ENCODE measurements around the gene TNS2.

Gene TNS2

DNA sequence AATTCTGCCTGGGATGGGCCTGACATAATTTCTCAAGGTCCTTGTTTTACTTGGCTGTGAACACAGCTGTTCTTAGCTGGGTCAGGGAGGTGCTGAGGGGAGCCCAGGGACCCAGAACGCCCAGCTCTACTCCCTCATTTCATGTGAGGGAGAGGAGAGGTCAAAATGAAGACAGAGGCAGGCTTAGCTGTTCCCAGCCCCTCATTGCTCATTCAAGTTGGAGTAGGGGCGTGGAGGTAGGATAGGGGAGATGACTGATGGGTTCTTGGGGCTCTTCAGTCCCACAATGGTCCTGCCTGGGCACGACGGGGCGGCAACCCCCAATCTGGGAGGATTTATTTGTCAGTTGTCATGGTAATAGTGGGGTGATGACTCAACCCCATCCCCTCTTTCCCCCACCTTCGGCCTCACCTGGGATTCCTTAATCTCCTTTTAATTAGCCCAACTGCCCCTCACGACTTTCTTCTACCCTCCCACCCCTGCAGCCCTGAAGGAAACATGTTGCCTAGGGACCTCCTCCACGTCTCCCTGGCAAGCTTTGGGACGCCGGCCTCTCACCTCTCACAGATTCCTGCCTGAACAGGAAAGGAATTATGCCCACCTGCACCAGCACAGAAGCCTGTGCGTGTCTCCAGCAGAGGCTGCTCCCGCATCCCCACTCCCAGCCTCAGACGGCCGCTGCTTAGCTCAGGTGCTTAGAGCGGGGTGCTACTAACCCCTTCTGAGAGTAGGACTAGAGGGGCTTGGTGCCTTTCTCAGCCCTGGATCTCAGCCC lies 19.1 kb downstream of the TNS2 start:
- DNase-seq: no peak

DNA sequence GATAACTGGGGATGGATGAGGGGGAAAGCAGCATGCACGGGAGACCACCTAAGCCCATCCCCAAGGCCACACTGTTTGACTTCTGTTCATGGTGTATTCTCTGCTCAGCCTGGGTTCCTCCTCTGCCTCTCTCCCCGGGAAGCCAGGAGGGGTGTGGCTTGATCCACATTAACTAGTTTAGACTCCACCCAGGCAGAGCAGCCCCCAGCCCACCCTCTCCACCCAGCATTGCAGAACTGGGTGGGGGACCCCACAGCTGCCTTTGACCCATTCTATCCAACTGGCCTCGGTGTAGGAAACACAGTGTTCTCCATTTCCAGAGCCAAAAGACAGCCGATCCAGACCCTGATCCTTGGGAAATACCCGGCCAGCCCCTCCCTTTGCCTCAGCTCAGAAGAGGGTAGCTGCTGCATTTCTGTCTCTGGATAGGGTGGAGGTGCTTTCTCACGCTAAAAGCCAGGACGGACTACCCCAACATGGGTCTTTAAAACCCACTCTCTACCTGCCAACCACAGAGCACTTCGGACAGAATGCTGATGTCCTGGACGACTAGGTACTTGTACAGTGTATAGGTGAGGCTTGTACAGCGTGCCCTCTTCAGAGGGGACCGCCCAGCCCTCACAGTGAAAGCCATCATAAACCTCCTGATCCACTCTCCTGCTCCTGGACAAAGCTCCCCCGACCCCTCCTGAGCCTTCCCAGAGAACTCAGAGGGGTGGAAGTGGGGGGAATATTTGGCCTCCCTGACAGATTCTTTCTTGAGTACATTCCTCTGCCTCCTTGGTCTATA lies 20.0 kb downstream of the TNS2 start:
- DNase-seq: no peak

DNA sequence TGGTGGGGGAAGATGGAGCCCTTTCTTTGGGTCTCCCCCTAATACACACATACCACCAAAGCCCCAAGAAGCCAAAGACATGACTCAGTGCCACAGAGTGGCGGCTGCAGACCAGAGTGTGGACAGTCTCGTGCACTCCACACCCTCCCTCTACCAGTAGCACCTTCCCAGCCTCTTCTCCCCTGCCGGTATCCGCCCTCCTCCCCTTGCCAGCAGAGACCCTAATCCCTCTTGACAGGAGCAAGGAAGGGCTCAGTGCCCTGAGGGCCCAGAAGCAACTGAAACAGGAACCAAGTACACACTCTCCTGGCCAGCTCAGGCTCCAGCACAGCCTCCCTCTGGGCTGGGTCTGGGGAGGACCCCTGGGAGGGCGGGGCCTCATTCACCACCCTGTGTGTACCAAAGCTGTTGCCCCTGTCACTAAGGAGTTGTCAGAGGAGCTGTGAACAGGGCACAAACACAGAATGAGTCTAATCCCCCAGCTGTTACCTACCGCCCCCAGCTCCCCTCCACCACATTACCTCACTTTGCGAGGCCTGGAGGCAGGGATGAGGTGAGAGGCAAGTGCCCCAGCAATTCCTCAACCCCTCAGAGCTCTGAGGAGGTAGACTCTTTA lies 21.1 kb downstream of the TNS2 start:
- DNase-seq: no peak

DNA sequence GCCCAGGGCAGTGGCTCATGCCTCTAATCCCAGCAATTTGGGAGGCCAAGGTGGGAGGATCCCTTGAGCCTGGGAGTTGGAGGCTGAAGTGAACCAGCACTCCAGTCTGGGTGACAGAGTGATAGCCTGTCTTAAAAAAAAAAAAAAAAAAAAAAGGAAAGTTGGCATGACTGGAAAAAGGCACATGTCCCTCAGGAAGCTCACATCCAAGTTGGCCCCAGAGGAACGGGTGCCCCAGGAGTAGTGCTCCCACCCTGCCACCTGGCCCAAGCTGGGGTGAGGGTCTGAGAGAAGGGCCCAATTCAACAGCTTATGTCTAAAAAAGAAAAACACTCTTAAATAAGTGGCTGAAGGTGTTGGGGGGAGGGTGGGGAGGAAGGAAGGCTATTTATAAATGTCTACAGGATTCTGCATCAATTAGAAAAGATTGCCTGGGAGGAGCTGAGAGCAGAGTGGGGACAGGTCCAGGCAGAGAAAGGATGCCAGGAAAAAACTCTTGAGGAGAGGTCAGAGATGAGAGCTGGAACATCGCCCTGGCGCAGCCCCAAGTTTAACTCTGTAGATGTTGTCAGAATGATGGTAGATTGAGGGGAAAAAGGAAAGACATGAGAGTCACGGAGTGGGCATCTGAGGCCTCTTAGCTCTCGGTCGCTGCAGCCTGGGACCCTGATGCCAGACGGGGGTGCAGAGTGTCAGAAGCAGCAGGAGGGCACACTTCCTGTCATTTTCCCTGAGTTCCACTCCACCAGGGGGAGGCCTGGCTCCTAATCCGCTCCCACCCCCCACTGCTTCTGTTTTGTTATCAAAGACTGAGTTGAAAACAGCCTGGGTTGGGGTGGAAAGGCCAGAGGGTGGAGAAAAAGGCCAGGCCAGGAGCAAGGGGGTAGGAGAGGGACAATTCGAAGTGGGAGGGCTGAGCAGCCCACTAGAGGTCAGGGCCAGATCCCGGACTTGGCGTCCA lies 22.0 kb downstream of the TNS2 start:
- DNase-seq: no peak

DNA sequence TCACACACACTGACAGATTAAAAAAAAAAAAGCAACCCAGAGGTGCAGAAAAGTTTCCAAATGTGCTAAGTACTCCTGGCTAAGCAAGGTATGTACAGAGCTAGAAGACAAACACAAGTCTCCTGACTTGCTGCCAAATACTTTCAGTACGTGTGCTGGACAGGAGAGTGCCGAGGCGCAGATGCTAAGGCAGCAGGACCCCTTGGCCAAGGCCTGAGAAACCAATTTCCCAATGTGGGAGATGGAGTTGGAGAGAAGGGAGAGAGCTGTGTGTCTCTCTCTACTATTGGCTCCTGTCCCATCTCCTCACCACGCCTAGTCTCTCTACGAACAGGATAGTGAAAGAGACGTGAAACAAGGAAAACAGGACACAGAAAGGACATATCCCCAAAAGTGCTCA lies 24.0 kb downstream of the TNS2 start:
- DNase-seq: no peak

DNA sequence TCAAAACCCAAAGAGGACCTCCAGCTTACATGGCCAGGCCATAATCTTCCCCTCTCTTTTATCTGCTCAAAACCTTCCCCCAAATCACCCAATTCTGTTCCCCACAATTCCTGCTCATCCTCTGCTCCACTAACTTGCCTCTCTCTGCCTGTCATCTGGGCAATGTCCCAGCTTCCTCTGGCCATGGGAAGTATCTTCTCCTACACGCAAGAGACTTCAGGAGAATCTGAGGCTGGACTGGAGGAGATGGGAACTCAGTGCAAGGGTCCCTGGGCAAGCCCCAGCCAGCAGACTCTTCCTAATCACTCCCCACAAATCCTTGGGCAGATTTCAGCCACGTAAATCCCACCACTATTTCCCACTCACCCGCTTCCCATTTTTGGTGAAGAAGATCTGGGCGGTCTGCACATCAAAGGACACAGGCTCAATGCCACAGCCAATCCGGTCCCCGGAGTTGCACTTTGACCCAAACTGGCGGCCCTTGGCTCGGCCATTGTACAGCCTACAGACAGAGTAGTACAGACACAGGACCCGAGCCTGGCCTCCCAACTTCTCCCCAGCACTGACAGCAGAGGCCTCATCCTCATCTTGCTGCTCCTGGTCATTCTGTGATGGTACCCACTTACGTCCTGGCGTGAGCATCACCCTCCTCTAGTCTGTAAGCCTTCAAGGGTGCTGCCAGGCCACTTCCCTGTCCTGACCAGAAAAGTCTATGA lies 24.6 kb downstream of the TNS2 start:
- DNase-seq: no peak

DNA sequence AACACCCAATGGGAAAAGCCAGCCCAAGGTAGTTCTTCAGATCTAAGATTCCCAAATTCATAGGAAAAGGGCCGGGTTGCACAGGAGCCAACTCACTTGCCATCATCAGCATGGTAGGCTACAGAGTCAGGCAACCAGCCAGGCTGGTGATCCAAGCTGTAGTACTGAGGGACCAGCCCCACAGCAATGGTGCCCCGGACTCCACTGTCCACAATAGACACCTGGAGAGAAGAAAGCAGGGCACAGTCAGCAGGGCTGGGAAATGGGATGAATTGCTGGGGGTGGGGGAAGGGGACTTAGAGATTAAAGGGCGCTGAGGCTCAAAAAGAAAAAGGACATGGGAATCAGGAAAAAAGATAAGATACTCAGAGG lies 25.1 kb downstream of the TNS2 start:
- DNase-seq: no peak

DNA sequence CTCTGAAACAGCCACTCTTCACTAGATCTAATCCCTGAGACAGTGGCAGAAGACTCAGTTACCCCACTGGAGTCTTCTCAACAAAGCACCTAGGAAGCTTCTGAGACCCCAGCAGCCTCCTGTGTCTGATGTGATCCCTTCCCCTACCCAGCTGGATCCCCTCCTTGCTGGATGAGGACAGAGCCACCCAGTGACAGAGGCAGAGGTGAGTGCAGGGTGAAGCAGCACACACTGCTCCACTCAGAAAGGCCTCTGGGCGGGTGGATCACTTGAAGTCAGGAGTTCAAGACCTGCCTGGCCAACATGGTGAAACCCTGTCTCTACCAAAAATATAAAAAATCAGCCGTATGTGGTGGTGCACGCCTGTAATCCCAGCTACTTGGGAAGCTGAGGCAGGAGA lies 26.6 kb downstream of the TNS2 start:
- DNase-seq: no peak

DNA sequence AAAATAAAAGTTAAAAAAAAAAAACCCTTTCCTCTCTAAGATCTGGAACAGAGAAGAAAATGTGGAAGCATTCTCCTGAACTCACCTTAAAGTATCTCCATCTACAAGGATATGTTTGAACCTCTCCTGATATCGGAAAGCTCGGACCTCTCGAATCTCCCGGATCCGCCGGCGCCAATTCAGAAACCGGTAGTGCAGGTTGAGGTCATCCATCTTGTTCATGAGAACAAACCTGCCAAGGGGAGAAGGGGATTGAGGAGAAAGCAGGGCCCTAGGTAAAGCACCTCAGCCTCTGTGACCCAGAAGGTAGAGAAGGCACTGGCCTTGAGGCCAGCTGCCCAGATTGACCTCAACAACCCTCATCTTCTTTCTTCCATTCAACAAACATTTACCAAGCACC lies 27.2 kb downstream of the TNS2 start:
- DNase-seq: no peak

DNA sequence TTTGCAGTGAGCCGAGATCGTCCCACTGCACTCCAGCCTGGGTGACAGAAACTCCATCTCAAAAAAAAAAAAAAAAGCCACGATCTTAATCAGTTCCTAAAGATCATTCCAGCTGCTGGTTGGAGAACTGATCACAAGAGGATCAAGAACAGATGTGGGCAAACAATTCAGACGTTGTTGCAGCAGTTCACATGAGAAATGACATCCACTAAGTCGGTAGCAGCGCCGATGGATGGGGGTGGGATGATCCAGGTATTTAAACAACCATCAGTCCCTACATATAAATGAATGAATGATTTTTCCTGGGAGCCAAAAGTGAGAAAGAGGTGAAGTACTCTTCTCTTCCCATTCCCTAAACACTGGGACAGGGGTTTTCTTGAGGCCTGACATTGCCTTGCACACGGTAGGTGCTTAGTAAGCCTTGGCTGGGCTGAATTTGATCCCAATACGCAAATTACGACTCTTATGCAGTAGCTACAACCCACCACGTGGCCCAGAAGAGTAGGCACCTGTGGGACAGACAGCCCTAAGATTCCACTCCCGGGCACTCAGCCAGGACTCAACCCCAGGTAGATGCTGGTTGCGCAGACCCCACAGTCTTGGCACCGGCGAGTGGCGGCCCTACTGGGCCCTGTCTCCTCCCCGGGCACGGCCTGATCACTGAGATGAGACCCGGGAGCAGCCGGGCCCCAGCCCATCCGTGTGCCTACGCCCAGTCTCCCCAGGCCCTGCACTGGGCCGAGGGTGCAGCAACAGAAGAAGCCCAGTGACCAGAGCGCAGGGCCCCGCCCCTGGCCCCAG lies 28.8 kb downstream of the TNS2 start:
- DNase-seq: no peak

DNA sequence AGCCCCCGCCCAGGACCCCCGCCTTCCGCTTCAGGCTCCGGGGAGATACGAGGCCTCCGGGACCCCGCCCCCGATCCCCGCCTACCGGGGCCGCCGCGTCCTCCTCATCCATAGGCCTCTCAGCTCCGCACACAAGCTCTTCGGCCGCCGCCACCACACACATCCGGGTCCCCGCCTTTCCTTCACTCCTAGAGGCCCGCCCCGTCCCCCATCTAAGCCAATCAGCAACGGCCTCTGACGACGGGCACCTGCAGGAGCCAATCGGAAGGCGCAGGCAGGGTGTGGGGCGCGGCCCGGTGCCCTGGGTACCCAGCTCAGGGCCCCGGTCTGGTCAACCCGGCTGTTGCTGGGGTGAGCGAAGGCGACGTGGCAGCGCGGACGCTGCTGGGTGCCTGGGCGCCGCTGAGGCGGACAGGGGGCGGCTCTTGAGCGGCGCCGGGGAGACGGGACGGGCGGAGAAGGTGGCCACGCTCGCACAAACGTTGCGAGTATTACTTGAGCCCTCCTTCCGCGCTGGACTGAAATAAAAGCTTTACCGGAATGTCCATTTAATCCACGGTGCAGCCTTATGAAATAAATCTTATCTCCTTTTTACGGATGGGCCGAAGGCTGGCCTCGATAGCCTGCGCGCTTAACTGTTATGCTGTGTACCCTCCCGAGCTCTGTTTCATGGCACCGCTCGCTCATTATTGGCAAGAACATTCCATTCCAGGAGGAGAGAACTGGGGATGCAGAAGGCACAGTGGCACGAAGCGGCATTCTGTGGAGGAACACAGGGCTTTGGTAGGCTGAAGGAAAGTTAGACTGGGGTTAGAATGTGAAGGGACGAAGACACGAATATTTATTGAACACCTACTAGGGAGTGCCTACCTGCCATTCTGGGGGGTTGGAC lies 29.6 kb downstream of the TNS2 start, which contains the start of gene SPRYD3:
TSS of gene SPRYD3 (minus strand) at position 165 of the 892 bp plus-strand sequence. CDS start at position 108, 57 bp downstream.
- DNase-seq: peak; percentile 98

DNA sequence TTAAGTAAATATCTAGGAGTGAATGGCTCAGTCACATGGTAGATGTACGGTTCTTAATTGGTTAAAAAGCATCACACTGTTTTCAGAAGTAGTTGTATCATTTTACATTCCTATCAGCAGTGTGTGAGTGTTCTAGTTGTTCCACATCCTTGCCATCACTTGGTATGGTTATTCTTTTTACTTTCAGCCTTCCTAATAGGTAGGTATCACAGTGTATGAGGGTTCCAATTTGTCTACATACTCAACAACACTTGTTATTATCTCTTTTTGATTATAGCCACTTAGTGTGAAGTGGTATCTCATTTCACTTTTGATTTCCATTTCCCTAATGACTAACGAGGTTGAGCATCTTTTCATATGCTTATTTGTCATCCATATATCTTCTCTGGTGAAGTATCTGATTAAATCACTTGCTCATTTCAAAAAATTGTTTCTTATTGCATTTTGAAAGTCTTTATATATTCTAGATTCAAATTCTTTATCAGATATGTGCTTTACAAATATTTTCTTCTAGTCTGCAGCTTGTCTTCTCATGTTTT lies 32.8 kb downstream of the TNS2 start:
- DNase-seq: no peak

DNA sequence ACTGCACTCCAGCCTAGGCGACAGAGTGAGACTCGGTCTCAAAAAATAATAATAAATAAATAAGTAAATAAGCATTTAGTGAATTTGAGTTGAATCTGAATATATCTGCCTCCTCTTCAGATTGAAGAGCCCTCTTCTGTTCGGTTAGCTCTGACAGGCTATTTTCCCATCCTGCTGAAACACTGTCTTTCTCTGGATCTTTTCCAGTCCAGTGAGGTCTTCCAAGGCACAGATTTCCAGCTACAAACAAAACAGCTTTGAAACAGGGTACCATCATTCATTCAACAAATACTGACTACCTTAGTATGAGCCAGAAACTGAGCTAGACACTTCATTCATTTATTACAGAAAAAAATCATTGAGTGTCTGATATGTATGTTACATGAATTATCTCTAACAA lies 36.5 kb downstream of the TNS2 start:
- DNase-seq: no peak

DNA sequence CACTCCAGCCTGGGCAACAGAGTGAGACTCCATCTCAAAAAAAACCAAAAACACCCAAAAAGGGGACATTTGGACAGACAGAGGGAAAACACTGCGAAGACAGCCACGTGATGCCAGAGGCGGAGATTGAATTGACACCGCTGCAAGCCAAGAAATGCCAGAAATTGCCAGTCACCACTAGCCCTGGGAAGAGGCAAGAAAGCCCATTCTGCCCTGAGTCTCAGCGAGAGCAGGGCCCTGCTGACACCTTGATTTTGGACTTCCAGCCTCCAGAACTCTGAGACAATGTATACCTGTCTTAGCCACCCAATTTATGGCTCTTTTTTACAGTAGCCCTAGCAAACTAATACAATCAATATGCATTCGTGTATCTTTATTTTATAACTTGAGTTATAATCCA lies 40.2 kb downstream of the TNS2 start:
- no peak for DNase-seq

DNA sequence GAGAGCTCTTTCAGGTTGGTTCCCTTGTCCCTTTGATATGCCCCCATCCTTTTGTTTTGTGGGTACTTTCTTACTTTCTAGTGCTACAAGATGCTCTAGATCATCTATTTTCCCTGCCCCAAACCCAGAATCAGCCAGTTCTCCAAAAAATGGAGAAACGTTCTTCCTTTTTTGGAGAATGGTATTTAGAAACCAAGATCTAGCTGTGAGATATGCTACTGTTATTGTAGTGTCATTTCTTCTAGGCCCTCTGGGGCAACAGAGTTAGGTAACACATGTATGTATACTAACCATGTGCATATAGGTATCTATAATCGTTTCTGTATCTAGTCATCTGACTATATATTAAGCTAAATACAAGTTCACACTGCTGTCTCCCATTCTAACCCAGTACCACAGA lies 40.7 kb downstream of the TNS2 start:
- DNase-seq: peak; percentile 28

DNA sequence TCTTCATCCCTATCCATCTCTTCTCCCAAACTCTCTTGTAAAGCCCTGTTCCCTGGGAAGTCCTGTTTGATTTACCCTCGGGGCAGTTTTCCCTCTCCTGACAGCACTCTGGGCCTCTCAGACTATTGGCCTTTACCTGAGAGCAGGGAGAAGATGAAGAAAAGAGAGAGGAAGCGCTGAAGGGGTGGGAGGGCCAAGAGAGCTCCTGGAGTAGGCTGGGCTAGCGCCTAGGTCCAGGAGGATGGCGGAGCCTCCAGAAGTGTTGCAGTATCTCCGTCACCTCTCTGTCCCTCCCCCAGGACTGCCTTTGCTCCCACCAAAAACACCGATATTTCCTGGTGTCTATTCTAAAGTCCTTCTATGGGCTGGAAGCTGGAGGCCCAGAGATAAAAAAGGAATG lies 41.9 kb downstream of the TNS2 start:
- no peak for DNase-seq

DNA sequence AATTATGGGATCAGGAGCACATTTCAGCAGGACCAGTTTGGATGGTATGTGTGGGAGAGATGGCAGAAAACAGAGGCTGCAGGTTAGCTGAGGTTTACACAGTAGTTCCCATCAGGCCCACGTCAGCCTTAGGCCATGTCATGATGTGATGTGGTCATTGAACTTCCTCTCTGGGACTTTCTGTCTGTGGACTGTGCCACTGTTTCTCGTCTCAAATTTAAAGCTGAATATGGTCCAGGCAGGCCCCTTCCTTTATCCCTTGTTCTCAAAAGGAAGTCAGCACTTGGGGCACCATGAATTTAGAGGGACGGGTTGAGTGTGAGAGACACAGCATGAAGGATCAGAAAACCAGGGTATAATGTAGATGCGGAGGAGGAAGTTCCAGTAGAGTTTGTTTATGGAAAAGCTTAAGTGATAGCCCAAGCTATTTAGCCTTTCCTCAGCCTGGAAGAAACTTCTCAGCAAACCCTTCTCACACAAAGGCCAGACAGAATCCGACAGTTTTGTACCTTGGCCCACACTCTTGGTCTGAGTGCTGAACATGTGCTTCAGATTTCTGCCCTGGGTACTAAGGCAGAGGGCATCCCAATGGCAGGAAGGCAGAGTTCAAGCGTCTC lies 44.0 kb downstream of the TNS2 start:
- peak; percentile 40 for DNase-seq

DNA sequence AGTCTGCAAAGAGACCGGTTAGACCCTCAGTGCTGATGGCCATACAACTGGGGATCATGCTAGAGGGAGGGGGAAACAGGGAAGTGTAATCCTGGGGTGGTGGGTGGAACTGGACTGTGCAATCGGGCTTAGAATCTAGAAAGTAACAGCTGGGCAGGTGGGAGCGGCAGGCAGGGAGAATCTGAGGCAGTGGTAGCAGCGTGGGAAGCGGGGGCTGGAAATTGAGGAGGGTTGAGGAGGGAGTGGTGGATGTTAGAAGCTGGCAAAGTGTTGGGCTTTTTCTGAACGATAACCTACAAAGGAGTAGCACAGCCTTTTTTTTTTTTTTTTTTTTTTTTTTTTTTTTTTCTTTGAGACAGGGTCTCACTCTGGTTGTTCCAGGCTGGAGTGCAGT lies 44.5 kb downstream of the TNS2 start:
- DNase-seq: no peak

All from hematopoietic multipotent progenitor cell treated with erythropoietin and hydrocortisone succinate and interleukin-3 and kit ligand, for 4 days (in vitro differentiated cells).